GM13976 (cell line): ENCODE results near the gene ABCB1.

Source experiments
- DNase-seq: peaks from one replicate; pipeline ENCODE4 v3.0.0; 2012; ENCODE audit warnings: low spot score
- in situ Hi-C: fragments of 300-500 bp; cut with MboI; formaldehyde crosslinking; loops from one replicate; pipeline ENCODE4 v1.12.0; 2022; ENCODE audit warnings: low sequenced_read_pairs, mixed read lengths, inconsistent platforms; ENCODE audit not compliant: unreplicated experiment
- TF ChIP-seq, protein P1 (sequence below): IDR thresholded peaks from 2 replicates; pipeline ENCODE4 v1.5.1; 2012; ENCODE audit warnings: borderline replicate concordance, mild to moderate bottlenecking; ENCODE audit not compliant: insufficient read depth; ENCODE audit errors: extremely low read depth, missing control alignments, control extremely low read depth

The ABCB1 gene

GRCh38 chr7:87598234-87599009 lies 2.3 kb downstream of the ABCB1 start:
- no peak for DNase-seq
- in situ Hi-C loops: no loop called here
- TF ChIP-seq, protein P1, sequence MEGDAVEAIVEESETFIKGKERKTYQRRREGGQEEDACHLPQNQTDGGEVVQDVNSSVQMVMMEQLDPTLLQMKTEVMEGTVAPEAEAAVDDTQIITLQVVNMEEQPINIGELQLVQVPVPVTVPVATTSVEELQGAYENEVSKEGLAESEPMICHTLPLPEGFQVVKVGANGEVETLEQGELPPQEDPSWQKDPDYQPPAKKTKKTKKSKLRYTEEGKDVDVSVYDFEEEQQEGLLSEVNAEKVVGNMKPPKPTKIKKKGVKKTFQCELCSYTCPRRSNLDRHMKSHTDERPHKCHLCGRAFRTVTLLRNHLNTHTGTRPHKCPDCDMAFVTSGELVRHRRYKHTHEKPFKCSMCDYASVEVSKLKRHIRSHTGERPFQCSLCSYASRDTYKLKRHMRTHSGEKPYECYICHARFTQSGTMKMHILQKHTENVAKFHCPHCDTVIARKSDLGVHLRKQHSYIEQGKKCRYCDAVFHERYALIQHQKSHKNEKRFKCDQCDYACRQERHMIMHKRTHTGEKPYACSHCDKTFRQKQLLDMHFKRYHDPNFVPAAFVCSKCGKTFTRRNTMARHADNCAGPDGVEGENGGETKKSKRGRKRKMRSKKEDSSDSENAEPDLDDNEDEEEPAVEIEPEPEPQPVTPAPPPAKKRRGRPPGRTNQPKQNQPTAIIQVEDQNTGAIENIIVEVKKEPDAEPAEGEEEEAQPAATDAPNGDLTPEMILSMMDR: no peak

DNA sequence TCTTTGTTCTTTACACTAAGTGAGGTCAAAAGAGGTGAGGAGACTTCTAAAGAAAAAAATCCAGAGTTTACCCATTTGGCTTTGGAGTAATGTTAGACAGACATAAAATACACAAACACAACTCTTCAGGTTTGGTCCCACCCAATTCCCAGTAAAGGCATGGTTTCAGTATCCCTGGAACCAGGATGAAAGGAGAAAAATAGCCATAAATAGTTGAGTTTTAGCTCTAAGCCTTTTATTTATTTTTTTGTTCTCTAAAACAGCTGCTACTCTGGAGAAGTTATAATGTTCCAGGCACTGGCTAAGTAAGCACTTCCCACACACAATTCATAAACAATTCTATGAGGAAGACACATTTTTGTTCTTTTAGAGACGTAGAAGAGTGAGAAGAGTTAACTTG lies 4.0 kb downstream of the ABCB1 start:
- no peak for DNase-seq
- TF ChIP-seq, protein P1: no peak
- in situ Hi-C loops: no loop called here

- TF ChIP-seq, protein P1: no peak
- no peak for DNase-seq
- in situ Hi-C loops: no loop called here
Measured at GRCh38 chr7:87596136-87596535, 4.5 kb downstream of the ABCB1 start.

DNA sequence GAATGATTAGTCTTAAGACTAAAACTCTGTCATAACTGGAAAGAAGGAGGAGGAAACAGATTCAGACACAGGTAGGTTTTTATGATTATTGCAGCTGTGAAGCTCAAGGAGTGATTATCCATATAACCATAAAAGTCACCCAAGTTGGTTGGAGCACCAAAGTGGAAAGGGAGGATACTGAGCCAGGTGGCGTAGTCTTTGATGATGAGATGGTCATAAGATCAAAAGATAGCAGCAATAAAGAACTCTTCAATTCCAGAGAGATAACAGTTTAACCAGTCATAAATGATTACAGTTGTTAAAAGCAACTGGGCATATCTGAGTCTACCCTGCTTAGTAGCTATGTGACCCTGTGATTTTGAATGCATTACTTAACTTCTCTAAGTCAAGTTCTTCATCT lies 8.4 kb downstream of the ABCB1 start:
- DNase-seq: no peak
- TF ChIP-seq, protein P1: no peak
- in situ Hi-C loops: no loop called here

GRCh38 chr7:87591211-87591610 lies 9.5 kb downstream of the ABCB1 start:
- in situ Hi-C loops: no loop called here
- TF ChIP-seq, protein P1: no peak
- DNase-seq: no peak

- TF ChIP-seq, protein P1: no peak
- in situ Hi-C loops: no loop called here
- no peak for DNase-seq
Measured at GRCh38 chr7:87590578-87590977, 10.1 kb downstream of the ABCB1 start.
